ENCODE measurements around the gene DNAH9.

DNAH9 gene

GRCh38 chr17:11671126-11671525, 72.9 kb downstream of the DNAH9 start:
- DNase-seq (ENCODE audit: low read depth): no peak

- DNase-seq (ENCODE audit: low read depth): no peak
These were observed 84.4 kb downstream of the DNAH9 start for GRCh38 chr17:11682646-11683045.

GRCh38 chr17:11690681-11691080, 92.4 kb downstream of the DNAH9 start:
- no peak for DNase-seq (ENCODE audit: low read depth)

GRCh38 chr17:11692688-11693087, 94.4 kb downstream of the DNAH9 start:
- no peak for DNase-seq (ENCODE audit: low read depth)

- DNase-seq (ENCODE audit: low read depth): no peak
These were observed 95.0 kb downstream of the DNAH9 start for GRCh38 chr17:11693284-11693683.

- DNase-seq (ENCODE audit: low read depth): no peak
These were observed 102.4 kb downstream of the DNAH9 start for GRCh38 chr17:11700668-11701067.

- DNase-seq (ENCODE audit: low read depth): no peak
These were observed 103.6 kb downstream of the DNAH9 start for GRCh38 chr17:11701911-11702310.

- no peak for DNase-seq (ENCODE audit: low read depth)
These were observed 105.8 kb downstream of the DNAH9 start for GRCh38 chr17:11704041-11704440.

GRCh38 chr17:11705111-11705510, 106.8 kb downstream of the DNAH9 start:
- no peak for DNase-seq (ENCODE audit: low read depth)

- DNase-seq (ENCODE audit: low read depth): no peak
These were observed 109.3 kb downstream of the DNAH9 start for GRCh38 chr17:11707586-11707985.

GRCh38 chr17:11712456-11712855, 114.2 kb downstream of the DNAH9 start:
- DNase-seq (ENCODE audit: low read depth): no peak

- DNase-seq (ENCODE audit: low read depth): no peak
These were observed 120.9 kb downstream of the DNAH9 start for GRCh38 chr17:11719203-11719602.

GRCh38 chr17:11719856-11720255, 121.6 kb downstream of the DNAH9 start:
- no peak for DNase-seq (ENCODE audit: low read depth)

- no peak for DNase-seq (ENCODE audit: low read depth)
These were observed 122.5 kb downstream of the DNAH9 start for GRCh38 chr17:11720816-11721215.

- no peak for DNase-seq (ENCODE audit: low read depth)
These were observed 132.5 kb downstream of the DNAH9 start for GRCh38 chr17:11730747-11731146.

GRCh38 chr17:11736613-11737312, 138.5 kb downstream of the DNAH9 start:
- no peak for DNase-seq (ENCODE audit: low read depth)

- DNase-seq (ENCODE audit: low read depth): no peak
These were observed 139.0 kb downstream of the DNAH9 start for GRCh38 chr17:11737313-11737679.

- no peak for DNase-seq (ENCODE audit: low read depth)
These were observed 139.9 kb downstream of the DNAH9 start for GRCh38 chr17:11738151-11738550.

GRCh38 chr17:11739351-11739750, 141.1 kb downstream of the DNAH9 start:
- DNase-seq (ENCODE audit: low read depth): no peak

GRCh38 chr17:11739848-11740247, 141.6 kb downstream of the DNAH9 start:
- no peak for DNase-seq (ENCODE audit: low read depth)

GRCh38 chr17:11742886-11743285, 144.6 kb downstream of the DNAH9 start:
- DNase-seq (ENCODE audit: low read depth): no peak

GRCh38 chr17:11744696-11745095, 146.4 kb downstream of the DNAH9 start:
- DNase-seq (ENCODE audit: low read depth): no peak

GRCh38 chr17:11747441-11747840, 149.2 kb downstream of the DNAH9 start:
- DNase-seq (ENCODE audit: low read depth): no peak

GRCh38 chr17:11757815-11758214, 159.5 kb downstream of the DNAH9 start:
- DNase-seq (ENCODE audit: low read depth): no peak

GRCh38 chr17:11768106-11768505, 169.8 kb downstream of the DNAH9 start:
- DNase-seq (ENCODE audit: low read depth): no peak
